Stimulated activated CD4-positive, alpha-beta T cell treated with anti-CD3 and anti-CD28 coated beads, Interleukin-2, amount 100 ng/mL, for 24 hours (primary cell): ENCODE measurements around the gene GCDH.
"Not testable (repeated sequence)": the region's sequence is repeated elsewhere in the genome, so short reads cannot be mapped to it uniquely, and the experiment has no call there.

Experiments
- DNase-seq, 2 donors: peaks; one replicate each; pipeline ENCODE4 v3.0.0-alpha.2; 2020

GCDH gene

DNA sequence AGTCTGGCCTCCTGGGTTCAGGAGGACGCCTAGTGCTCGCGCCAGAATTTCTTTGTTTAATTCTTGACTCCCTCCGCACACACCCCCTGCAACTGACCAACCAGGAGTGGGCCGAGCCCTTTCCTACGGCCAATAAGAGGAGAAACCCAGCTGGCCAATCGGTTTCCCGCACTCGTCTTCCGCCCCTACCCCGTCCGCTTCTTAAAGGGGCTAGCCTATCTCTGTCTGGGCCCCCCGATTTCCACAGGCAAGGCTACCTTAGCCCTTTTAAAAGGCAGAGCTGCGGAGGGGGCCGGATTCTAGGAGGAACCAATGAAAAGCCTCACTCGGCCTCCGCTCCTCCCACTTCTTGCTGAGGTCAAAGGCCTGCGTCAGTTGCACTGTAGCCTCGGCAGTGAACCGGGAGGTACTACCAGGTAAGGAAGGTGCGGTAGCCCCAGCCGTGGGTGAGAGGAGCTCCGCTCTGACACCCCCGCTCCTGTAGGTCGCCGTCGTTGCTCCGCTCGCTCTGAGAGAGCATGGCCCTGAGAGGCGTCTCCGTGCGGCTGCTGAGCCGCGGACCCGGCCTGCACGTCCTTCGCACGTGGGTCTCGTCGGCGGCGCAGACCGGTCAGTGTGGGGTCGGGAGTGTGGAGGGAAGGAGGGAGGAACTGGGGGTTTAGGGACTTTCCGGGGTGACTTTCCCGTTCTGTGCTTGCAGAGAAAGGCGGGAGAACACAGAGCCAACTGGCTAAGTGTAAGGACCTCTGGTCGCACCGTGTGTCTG lies at the start of gene GCDH:
Gene GCDH, plus strand, starts transcription at position 374 of the 766 bp plus-strand sequence. Its CDS starts 145 bp downstream, at position 519.
- DNase-seq, result peak; percentile 95 to 96

DNA sequence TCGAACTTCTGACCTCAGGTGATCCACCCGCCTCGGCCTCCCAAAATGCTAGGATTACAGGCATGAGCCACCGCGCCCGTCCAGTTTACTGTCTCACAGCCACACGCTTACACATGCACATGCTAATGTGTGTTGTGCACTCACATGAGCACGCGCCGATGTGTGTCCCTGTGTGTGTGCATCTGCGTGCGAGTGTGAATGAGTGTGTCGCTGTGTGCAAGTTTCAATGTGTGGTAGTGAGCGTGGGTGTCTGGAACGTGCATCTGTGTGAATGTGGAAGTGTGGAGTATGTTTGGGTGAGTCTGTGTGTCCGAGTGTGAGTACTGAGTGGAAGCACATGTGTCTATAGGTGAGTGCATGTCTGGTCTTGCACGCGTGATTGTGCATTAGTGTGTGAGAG lies 48.4 kb upstream of the GCDH start:
- no peak for DNase-seq

DNA sequence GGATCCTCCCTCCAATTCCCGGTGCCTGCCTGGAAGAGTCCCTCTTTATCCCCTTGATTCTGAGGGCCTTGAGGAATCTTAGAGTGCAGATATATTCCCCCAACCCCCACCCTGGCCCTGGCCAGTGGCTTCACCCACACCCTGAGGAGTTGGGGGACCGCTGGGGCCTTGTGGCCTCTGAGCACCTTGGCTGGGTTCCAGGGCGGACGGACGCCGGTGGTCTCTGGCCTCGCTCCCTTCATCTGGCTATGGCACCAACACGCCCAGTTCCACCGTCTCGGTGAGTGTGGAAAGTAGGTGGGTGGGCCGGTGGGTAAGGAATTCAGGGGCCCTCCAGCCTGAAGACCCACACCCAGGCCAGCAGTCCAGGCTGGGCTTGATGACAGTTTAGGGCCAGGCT lies 47.6 kb upstream of the GCDH start:
- DNase-seq, result no peak

DNA sequence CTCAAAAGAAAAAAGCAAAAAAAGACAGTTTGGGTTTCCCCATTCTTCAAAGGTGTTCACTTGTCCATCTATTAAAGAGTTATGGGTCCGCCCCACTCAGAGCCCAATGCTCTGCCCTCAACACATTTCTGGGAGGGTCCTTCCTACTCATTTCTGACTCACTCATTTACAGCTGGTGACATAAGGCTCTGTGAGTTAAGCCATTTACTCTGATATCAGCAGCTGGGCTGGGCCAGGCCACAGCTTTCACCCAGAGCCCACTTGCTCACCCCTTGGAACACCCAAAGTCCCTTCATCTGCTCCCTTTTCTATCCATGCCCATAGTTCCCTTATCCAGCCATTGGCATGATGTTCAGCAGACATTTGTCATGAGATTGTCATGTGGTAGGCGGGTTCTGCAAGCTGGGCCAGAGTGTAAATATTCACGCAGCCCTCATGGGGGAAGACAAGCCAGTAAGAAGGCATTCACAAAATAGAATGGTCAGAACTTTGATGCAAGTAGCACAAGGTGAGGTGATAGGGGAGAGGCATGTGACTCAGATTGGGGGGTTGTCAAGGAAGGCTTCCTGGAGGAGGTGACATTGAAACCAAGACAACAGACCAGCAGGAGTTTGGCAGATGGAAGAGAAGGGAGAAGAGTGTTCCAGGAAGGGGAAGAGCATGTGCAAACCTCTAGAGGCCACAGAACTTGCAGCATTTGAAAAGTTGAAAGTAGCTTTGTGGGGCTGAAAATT lies 46.8 kb upstream of the GCDH start:
- no peak for DNase-seq

DNA sequence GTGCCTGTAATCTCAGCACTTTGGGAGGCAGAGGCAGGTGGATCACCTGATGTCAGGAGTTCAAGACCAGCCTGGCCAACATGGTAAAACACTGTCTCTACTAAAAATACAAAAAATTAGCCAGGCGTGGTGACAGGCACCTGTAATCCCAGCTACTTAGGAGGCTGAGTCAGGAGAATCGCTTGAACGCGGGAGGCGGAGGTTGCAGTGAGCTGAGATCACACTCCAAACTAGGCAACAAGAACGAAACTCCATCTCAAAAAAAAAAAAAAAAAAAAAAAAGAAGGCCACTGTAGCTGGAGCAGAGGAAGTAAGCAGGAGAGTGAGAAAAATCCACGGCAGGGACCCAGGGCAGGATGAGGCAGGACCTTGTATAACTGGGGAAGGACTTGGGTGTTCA lies 44.3 kb upstream of the GCDH start:
- not testable (repeated sequence) for DNase-seq

DNA sequence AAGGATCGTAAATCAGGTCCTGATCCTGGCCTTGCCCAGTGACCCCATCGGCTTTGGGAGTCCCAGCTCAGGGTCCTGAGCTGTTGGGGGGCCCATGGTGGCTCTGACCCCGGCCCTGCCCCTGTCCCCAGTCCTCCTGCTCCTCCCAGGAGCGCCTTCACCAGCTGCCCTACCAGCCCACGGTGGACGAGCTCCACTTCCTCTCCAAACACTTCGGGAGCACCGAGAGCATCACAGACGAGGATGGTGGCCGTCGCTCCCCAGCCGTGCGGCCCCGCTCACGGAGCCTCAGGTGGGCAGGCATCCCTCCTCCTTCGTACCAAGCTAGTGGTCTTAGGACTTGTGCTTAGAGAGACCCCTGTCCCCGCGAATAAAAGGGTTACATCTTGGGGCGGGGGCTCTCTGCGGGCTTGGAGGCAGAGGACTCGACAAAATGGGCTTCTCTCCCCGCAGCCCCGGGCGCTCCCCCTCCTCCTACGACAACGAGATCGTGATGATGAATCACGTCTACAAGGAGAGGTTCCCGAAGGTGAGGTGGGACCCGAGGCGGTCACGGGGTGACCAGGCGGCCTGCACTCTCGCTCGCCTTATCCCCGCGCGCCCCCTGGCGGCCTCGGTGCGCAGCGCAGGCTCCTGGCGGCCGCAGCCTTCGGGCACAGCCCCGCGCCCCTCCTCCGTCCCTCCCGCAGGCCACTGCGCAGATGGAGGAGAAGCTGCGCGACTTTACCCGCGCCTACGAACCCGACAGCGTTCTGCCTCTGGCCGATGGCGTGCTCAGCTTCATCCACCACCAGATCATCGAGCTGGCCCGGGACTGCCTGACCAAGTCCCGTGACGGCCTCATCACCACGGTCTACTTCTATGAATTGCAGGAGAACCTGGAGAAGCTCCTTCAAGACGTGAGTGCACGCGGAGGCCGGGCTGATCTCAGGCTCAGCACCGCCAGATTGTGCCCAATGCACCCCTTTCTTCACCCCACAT lies 43.5 kb upstream of the GCDH start:
- peak; percentile 91 to 93 for DNase-seq

DNA sequence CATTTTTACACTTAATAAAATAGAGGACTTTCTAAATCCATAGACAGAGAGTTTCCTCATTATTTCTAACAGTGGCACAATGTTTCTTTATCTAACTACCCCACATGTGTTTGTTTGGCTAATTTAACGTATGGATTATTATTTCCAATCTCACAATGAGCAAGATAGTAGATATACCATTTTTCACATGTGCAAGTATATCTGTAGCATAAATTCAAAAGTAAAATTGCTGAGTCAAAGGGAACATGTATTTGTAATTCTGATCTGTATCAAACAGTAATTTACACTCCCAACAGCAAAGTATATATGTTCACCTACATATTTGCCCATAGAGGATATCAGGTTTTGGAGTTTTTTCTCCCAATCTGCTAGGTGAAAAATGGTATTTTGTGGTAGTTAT lies 34.3 kb upstream of the GCDH start:
- no peak for DNase-seq

DNA sequence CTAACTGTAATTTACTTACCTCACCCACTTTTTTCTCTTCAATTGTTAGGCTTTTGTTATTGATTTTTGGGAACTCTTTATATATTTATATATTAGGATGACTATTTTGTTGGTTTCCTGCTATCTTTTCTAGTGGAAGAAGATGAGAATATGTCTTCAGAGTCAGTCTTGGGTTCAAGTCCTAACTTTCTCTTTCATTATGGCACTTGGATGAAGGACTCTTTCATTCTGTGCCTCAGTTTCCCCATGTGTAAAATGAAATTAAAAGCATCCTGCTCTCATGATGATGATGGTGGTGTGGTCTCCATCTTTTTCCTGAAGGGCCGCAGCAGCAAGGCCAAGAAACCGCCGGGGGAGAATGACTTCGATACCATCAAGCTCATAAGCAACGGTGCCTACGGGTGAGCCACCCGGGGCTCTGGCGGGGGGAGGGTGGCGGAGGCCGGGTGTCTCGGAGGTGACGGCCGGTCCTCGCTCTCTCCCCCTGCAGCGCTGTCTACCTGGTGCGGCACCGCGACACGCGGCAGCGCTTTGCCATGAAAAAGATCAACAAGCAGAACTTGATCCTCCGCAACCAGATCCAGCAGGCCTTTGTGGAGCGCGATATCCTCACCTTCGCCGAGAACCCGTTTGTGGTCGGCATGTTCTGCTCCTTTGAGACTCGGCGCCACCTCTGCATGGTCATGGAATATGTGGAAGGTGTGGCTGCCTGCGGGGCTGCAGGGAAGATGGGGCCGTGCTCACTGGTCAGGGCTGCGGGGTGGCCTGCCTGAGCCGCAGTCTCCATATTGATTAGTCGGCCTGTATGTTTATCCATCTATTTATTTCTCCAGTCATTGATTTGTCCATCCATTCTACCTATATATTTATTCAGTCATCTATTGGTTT lies 32.7 kb upstream of the GCDH start:
- DNase-seq, result no peak

DNA sequence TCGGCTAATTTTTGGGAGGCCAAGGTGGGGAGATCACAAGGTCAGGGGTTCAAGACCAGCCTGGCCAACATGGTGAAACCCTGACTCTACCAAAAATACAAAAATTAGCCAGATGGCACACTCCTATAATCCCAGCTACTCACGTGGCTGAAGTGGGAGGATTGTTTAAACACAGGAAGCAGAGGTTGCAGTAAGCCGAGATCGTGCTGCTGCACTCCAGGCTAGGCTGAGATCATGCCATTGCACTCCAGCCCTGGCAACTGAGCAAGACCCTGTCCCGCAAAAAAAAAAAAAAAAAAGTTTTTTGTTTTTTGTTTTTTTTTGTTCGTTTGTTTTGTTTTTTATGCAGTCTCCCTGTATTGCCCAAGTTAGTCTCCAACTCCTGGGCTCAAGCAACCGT lies 31.4 kb upstream of the GCDH start:
- no peak for DNase-seq

DNA sequence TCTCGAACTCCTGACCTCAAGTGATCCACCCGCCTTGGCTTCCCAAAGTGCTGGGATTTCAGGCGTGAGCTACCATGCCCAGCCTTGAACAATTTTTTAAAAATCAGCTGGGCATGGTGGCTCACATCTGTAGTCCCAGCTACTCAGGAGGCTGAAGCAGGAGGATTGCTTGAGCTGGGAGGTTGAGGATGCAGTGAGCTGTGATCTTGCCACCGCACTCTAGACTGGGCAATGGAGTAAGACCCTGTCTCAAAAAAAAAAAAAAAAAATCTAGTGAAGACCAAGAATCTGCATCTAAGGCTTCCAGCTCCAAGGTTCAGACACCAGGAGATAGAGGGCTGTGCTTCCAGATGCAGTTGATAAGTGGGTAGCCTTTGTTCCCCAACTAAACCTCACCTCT lies 26.8 kb upstream of the GCDH start:
- DNase-seq, result no peak

DNA sequence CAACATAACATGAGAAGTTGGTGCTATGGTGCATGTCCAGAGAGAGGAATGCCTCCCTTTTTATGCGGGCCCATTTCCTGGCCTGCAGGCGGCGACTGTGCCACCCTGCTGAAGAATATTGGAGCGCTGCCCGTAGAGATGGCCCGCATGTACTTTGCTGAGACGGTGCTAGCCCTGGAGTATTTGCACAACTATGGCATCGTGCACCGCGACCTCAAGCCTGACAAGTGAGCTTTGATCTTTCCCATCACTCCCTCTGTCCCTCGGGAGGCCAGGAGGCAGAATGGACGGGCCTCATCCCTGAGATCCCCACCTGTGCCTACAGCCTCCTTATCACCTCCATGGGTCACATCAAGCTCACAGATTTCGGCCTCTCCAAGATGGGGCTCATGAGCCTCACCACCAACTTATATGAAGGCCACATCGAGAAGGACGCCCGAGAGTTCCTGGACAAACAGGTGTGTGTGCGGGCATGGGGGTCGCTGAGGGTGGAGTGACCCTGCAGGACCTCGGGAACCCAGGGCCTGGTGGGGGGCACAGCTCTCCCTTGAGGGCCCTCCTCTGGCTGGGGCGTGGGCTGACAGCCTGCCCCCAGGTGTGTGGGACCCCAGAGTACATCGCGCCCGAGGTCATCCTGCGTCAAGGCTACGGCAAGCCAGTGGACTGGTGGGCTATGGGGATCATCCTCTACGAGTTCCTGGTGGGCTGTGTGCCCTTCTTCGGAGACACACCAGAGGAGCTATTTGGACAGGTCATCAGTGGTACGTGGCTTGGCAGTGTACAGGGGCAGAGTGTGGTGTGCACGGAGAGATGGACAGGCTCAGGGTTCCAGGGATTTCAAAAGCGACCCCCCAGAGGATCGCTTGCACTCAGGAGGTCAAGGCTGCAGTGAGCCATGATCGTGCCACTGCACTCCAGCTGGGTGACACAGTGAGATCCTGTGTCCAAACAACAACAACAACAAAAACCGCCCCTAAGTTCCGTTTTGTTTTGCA lies 25.9 kb upstream of the GCDH start:
- no peak for DNase-seq

DNA sequence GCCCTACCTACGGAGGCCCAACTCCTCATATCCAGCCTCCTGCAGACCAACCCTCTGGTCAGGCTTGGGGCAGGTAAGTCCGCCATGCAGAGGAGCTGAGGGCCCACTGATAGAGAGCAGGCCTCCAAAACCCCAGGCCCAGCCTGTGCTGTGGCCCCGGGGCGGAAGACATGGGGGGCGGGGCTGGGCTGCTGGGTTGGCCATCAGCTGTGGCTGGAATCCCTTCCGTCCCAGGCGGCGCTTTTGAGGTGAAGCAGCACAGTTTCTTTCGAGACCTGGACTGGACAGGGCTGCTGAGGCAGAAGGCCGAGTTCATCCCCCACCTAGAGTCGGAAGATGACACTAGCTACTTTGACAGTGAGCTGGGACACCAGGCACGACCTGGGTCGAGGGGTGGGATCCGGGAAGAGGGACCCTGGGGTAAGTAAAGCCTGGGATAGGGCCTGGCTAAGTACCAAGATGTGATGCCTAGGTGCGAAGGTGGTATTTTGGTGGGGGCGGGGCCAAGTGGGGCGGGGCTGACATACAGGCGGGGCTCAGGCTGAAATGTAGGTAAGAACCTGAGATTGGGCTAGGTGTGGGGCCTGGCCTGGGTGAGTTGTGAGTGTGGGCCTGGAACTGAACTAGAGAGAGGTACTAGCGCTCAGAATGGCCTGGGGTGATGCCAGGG lies 25.1 kb upstream of the GCDH start:
- DNase-seq, result no peak

DNA sequence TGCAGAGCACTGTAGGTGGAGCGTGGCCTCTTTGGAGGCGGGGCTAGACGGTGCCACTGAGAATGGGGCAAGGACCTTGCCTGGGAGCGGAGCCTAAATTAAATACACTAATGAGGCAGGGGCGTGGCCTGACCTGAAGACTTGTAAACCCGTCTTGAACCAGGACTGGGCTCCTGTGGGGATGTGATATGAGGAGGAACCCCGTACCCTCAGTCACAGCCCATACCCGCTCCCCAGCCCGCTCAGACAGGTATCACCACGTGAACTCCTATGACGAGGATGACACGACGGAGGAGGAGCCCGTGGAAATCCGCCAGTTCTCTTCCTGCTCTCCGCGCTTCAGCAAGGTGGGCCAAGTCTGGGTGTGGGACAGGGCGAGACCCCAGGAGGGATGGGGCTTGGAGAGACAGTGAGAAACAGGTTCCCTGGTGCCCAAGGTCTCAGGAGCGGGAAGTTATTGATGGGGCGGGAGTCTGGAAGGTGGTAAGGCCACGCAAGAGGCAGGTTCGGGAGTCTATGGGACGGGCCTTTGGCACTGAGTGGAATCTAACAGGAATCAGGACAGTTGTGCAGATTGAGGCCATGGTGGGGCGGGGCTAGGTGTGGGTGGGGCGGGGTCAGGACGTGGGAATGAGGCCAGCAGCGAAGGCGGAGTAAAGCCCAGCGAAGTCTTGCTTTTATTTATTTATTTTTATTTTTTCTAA lies 24.4 kb upstream of the GCDH start:
- DNase-seq, result no peak

DNA sequence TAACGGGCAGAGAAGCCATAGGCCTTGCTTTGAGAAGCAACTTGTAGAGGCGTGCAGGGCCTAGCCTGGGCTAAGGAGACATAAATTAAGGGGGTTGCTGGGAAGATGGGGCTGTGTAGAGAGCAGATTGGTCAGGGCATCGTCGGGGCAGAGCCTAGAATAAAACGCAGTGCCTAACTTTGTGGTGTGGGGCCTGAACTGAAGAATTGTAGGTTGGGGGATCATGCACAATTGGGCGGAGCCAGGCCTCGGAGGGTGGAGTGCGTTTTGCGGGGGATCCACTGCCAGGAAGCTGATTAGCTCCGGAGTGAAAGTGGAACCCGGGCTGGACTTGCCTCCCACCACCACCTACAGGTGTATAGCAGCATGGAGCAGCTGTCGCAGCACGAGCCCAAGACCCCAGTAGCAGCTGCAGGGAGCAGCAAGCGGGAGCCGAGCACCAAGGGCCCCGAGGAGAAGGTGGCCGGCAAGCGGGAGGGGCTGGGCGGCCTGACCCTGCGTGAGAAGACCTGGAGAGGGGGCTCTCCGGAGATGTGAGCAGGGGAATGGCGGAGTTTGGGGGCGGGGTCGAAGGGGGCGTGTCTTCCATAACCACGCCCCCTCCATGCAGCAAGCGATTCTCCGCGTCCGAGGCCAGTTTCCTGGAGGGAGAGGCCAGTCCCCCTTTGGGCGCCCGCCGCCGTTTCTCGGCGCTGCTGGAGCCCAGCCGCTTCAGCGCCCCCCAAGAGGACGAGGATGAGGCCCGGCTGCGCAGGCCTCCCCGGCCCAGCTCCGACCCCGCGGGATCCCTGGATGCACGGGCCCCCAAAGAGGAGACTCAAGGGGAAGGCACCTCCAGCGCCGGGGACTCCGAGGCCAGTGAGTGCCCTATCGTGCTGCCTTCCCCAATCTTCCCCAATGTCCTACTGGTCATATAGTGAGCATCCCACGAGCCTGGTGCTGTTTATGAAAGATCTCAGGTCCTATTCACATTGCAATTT lies 23.6 kb upstream of the GCDH start:
- peak; percentile 71 to 79 for DNase-seq

DNA sequence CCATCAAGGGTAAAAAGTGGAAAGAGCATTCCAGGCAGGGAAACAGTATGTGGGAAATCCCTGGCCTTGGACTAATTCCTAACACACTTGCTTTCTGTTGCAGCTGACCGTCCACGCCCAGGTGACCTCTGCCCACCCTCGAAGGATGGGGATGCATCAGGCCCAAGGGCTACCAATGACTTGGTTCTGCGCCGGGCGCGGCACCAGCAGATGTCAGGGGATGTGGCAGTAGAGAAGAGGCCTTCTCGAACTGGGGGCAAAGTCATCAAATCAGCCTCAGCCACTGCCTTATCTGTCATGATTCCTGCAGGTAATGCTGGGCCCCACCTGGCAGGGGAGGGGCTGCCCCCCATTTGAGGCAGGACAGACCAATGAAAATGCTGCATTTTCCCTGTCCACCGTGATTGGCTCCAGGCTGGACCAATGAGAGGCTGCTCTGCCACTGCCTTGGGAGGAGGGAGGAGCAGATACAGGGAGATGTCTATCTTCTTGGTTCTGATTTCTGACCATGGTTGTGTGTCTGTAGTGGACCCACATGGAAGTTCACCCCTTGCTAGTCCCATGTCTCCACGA lies 22.3 kb upstream of the GCDH start:
- DNase-seq, result peak in 1 of 2 donors; percentile 31

DNA sequence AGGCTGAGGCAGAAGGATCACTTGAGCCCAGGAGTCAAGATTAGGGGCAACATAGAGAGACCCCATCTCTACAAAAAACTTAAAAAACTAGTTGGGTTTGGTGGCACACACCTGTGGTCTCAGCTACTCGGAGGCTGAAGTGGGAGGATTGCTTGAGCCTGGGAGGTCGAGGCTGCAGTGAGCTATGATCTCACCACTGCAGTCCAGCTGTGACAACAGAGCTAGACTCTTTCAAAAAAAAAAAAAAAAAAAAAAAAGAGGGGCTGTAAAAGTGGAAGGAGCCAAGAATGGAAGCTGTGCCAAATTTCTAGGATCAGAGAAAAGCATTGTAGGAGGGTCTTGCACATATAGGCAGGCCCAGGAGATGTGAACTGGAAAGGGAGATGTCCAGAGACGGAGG lies 19.3 kb upstream of the GCDH start:
- no peak for DNase-seq

DNA sequence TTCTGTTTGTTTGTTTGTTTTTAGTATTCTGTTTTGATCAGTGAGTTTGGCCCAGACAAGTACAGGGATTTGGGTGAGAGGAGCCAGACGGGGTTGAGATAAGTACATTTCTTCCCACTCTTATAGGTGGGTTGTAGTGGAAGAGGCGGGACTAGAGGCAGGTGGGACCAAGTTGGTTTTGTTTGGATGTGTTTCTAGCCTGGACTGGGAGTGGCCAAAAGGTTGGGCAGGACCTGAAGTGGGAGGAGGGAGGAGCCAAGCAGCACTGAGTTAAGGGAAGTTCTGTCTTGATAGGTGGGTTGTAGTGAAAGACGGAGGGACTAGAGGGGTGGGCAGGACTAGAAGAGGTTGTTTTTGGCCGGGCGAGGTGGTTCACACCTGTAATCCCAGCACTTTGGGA lies 18.7 kb upstream of the GCDH start:
- DNase-seq, result no peak
